GM20000 (cell line): Measurements from ENCODE around the gene RELL1.

Experiments
- DNase-seq: peaks from one replicate; pipeline ENCODE4 v3.0.0; 2012; ENCODE audit warnings: low spot score
- CTCF ChIP-seq: IDR thresholded peaks from 2 replicates; pipeline ENCODE4 v1.5.1; 2012; ENCODE audit warnings: mild to moderate bottlenecking, control low read depth; ENCODE audit errors: extremely low read depth, missing control alignments

Gene RELL1

GRCh38 chr4:37632836-37633235 lies 53.3 kb downstream of the RELL1 start:
- DNase-seq: no peak
- no peak for TF ChIP-seq CTCF

- no peak for DNase-seq
- no peak for TF ChIP-seq CTCF
Measured at GRCh38 chr4:37631551-37631950, 54.6 kb downstream of the RELL1 start.

GRCh38 chr4:37629713-37630112 lies 56.5 kb downstream of the RELL1 start:
- no peak for DNase-seq
- no peak for TF ChIP-seq CTCF

GRCh38 chr4:37628977-37629609 lies 57.1 kb downstream of the RELL1 start:
- DNase-seq: no peak
- TF ChIP-seq CTCF: no peak

- no peak for DNase-seq
- TF ChIP-seq CTCF: no peak
Measured at GRCh38 chr4:37627263-37627662, 58.9 kb downstream of the RELL1 start.

- DNase-seq: no peak
- no peak for TF ChIP-seq CTCF
Measured at GRCh38 chr4:37625499-37625898, 60.7 kb downstream of the RELL1 start.

- DNase-seq: no peak
- TF ChIP-seq CTCF: no peak
Measured at GRCh38 chr4:37623940-37624339, 62.2 kb downstream of the RELL1 start.

GRCh38 chr4:37623125-37623524 lies 63.1 kb downstream of the RELL1 start:
- no peak for TF ChIP-seq CTCF

More at GRCh38 chr4:37623125-37623524, 63.1 kb downstream of the RELL1 start:
- no peak for DNase-seq
